HepG2 (cell line): ENCODE measurements around the gene MEMO1. TPM values are rescaled to one million over a fixed set of nuclear protein-coding genes. Genes with fewer than 3 reads are reported as not detected.

ENCODE experiments used
- FOXC1 ChIP-seq: sonication (generic); formaldehyde crosslinking; IDR thresholded peaks from 2 replicates; pipeline ENCODE4 v1.8.0; 2022; ENCODE audit warnings: mild to moderate bottlenecking, missing genetic modification reagents, borderline replicate concordance
- KDM5B ChIP-seq: sonication (generic); formaldehyde crosslinking; IDR thresholded peaks from 2 replicates; pipeline ENCODE4 v1.4.0; 2020; ENCODE audit warnings: missing genetic modification reagents, mild to moderate bottlenecking, borderline replicate concordance
- MBNL3 ChIP-seq: fragments of 250-450 bp; sonication (Bioruptor Pico); conservative IDR thresholded peaks from 2 replicates; pipeline ENCODE4 v1.8.0; 2022; ENCODE audit warnings: mild to moderate bottlenecking, inconsistent platforms
- NR2C2 ChIP-seq: sonication (generic); formaldehyde crosslinking; IDR thresholded peaks from 2 replicates; pipeline ENCODE4 v1.4.0; 2020; ENCODE audit warnings: missing genetic modification reagents, mild to moderate bottlenecking, moderate library complexity, borderline replicate concordance
- PHF21A ChIP-seq: sonication (generic); formaldehyde crosslinking; IDR thresholded peaks from 2 replicates; pipeline ENCODE4 v1.5.0; 2020; ENCODE audit warnings: mild to moderate bottlenecking, missing genetic modification reagents
- RAD51 ChIP-seq: fragments of 450-650 bp; IDR thresholded peaks from 2 replicates; pipeline ENCODE4 v1.6.1; 2016; ENCODE audit warnings: borderline replicate concordance
- RBM22 ChIP-seq: fragments of 200-400 bp; formaldehyde crosslinking; optimal IDR thresholded peaks from 2 replicates; pipeline ENCODE3; 2017; ENCODE audit warnings: mild to moderate bottlenecking, low read length, moderate library complexity
- SMAD9 ChIP-seq: sonication (generic); formaldehyde crosslinking; IDR thresholded peaks from 2 replicates; pipeline ENCODE4 v1.5.1; 2020; ENCODE audit warnings: mild to moderate bottlenecking, missing genetic modification reagents
- SNAPC2 ChIP-seq: sonication (generic); formaldehyde crosslinking; IDR thresholded peaks from 2 replicates; pipeline ENCODE4 v1.8.1; 2022; ENCODE audit warnings: mild to moderate bottlenecking, missing genetic modification reagents
- SYNCRIP ChIP-seq: fragments of 200-400 bp; formaldehyde crosslinking; IDR thresholded peaks from 2 replicates; pipeline ENCODE4 v1.6.1; 2018; ENCODE audit warnings: mild to moderate bottlenecking, low read depth, low read length; ENCODE audit not compliant: insufficient read depth
- ZNF207 ChIP-seq: fragments of 450-650 bp; IDR thresholded peaks from 2 replicates; pipeline ENCODE4 v1.6.1; 2016; ENCODE audit warnings: antibody characterized with exemption, borderline replicate concordance
- ZNF230 ChIP-seq: sonication (generic); formaldehyde crosslinking; IDR thresholded peaks from 2 replicates; pipeline ENCODE4 v1.4.0; 2020; ENCODE audit warnings: mild to moderate bottlenecking, missing genetic modification reagents
- ZNF331 ChIP-seq: sonication (generic); formaldehyde crosslinking; IDR thresholded peaks from 2 replicates; pipeline ENCODE4 v1.4.0; 2020; ENCODE audit warnings: missing genetic modification reagents
- ZNF616 ChIP-seq: sonication (generic); formaldehyde crosslinking; IDR thresholded peaks from 2 replicates; pipeline ENCODE4 v1.5.0; 2020; ENCODE audit warnings: low read depth, mild to moderate bottlenecking, missing genetic modification reagents
- ZNF629 ChIP-seq: sonication (generic); formaldehyde crosslinking; conservative IDR thresholded peaks from 2 replicates; pipeline ENCODE4 v1.5.0; 2020; ENCODE audit warnings: missing genetic modification reagents
- ZNF737 ChIP-seq: sonication (generic); formaldehyde crosslinking; IDR thresholded peaks from 2 replicates; pipeline ENCODE4 v1.5.0; 2020; ENCODE audit warnings: missing genetic modification reagents, mild to moderate bottlenecking, borderline replicate concordance
- ZNF883 ChIP-seq: sonication (generic); formaldehyde crosslinking; IDR thresholded peaks from 2 replicates; pipeline ENCODE4 v1.5.1; 2020; ENCODE audit warnings: mild to moderate bottlenecking, missing genetic modification reagents; ENCODE audit errors: not compliant biosample characterization
- polyA plus RNA-seq, 8 experiments: library from polyadenylated mRNA; depleted of rRNA in 3 of 8; stranded (reverse) in 7 of 8; unstranded in 1 of 8; fragments of >200 nt; fragmentation: Illumina TruSeq in 4 of 8; extraction: Trizol in 4 of 8; gene quantifications; 2 replicates each; pipeline versions ENCODE4 v1.2.1 to v1.2.3, GENCODE V29; 2011 to 2016; ENCODE audit warnings: low read depth in 4 of 8, missing spikeins in 1 of 8, mixed read lengths in 1 of 8; ENCODE audit not compliant: insufficient read depth in 1 of 8
- total RNA-seq, 5 experiments: library from RNA; depleted of rRNA; stranded (reverse); fragments of >200 nt; fragmentation: Illumina TruSeq; extraction: Trizol; gene quantifications; 2 replicates each; pipeline ENCODE4 v1.2.3, GENCODE V29; 2016; ENCODE audit warnings: low read depth in 1 of 5
- TF ChIP-seq, protein P1 (sequence below): sonication (generic); formaldehyde crosslinking; IDR thresholded peaks from 2 replicates; pipeline ENCODE4 v1.5.0; 2020; ENCODE audit warnings: mild to moderate bottlenecking, missing genetic modification reagents
- TF ChIP-seq, protein P2 (sequence below): sonication (generic); formaldehyde crosslinking; IDR thresholded peaks from 2 replicates; pipeline ENCODE4 v1.8.0; 2022; ENCODE audit warnings: missing genetic modification reagents, low read depth, mild to moderate bottlenecking, borderline replicate concordance
- TF ChIP-seq, protein P3 (sequence below): sonication (generic); formaldehyde crosslinking; IDR thresholded peaks from 2 replicates; pipeline ENCODE4 v1.8.0; 2022; ENCODE audit warnings: missing genetic modification reagents, mild to moderate bottlenecking, inconsistent platforms, borderline replicate concordance
- TF ChIP-seq, protein P4 (sequence below): IDR thresholded peaks from 2 replicates; pipeline ENCODE4 v1.6.1; 2016; ENCODE audit warnings: missing biosample characterization, missing genetic modification reagents, low read depth

Gene MEMO1
- total and polyA plus RNA-seq, 2 of the 13 experiments (the other 11 are each of a cell fraction or from before 2014, with no cell fraction given) = 69.8 to 81.6 TPM

DNA sequence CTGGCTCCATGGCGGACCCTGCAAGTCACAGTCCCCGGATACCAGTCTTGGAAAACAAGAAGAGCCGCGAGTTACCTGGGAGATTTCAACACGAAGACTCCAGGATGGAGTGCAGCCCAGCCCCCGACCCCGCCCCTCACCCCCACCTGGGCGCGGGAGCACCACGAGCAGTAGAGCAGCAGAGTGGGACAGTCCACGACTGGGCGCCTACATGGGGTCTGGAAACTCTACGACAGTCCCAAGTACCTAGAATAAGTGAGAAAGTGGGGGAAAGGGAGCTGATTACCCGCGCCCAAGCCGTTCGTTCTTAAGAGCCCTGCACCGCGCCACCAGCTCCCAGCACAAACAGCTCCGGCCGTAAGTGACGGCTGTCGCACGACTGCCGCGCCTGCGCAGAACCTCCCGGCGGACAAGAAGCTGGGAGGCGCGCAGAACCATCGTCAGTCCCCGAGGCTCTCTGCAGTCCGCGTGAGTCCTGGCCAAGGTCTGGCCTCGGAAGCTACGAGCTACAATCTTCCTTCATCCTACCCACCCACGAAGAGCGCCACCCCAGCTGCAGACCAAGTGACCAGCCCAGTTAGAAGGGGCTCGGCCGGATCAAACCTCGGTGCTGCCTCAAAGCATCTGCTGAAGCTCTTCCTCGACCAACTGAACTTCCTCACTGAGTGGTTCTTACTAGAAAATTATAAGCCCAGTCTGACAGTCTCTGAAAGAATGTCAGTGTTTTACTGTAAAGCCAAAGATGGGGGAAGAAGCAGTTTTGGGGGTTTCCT, 28.8 kb upstream of the MEMO1 start, which contains the start of gene DPY30 (continued):
- TF ChIP-seq, protein P1, sequence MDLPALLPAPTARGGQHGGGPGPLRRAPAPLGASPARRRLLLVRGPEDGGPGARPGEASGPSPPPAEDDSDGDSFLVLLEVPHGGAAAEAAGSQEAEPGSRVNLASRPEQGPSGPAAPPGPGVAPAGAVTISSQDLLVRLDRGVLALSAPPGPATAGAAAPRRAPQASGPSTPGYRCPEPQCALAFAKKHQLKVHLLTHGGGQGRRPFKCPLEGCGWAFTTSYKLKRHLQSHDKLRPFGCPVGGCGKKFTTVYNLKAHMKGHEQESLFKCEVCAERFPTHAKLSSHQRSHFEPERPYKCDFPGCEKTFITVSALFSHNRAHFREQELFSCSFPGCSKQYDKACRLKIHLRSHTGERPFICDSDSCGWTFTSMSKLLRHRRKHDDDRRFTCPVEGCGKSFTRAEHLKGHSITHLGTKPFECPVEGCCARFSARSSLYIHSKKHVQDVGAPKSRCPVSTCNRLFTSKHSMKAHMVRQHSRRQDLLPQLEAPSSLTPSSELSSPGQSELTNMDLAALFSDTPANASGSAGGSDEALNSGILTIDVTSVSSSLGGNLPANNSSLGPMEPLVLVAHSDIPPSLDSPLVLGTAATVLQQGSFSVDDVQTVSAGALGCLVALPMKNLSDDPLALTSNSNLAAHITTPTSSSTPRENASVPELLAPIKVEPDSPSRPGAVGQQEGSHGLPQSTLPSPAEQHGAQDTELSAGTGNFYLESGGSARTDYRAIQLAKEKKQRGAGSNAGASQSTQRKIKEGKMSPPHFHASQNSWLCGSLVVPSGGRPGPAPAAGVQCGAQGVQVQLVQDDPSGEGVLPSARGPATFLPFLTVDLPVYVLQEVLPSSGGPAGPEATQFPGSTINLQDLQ (CRISPR knock-in tag) = peak; percentile 77
- TF ChIP-seq ZNF230 (CRISPR knock-in tag) = no peak; the same call in 1 of the 2 replicates
- TF ChIP-seq ZNF629 (CRISPR knock-in tag) = no peak
- no peak for TF ChIP-seq RBM22
- TF ChIP-seq ZNF207 = no peak
- no peak for TF ChIP-seq SYNCRIP
- no peak for TF ChIP-seq ZNF737
- TF ChIP-seq, protein P2, sequence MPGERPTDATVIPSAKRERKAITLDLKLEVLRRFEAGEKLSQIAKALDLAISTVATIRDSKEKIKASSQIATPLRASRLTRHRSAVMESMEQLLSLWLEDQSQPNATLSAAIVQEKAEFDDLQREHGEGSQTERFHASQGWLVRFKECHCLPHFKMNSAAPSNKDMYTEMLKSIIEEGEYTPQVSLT (CRISPR knock-in tag) = no peak; the same call in 1 of the 2 replicates
- no peak for TF ChIP-seq SNAPC2 (CRISPR knock-in tag)
- TF ChIP-seq MBNL3 (CRISPR knock-in tag) = no peak
- TF ChIP-seq ZNF883 (CRISPR knock-in tag) = peak; percentile 96
- peak; percentile 97 for TF ChIP-seq SMAD9 (CRISPR knock-in tag)
- peak; percentile 82 for TF ChIP-seq ZNF331 (CRISPR knock-in tag)
- no peak for TF ChIP-seq ZNF616 (CRISPR knock-in tag)
- no peak for TF ChIP-seq PHF21A
- TF ChIP-seq, protein P3, sequence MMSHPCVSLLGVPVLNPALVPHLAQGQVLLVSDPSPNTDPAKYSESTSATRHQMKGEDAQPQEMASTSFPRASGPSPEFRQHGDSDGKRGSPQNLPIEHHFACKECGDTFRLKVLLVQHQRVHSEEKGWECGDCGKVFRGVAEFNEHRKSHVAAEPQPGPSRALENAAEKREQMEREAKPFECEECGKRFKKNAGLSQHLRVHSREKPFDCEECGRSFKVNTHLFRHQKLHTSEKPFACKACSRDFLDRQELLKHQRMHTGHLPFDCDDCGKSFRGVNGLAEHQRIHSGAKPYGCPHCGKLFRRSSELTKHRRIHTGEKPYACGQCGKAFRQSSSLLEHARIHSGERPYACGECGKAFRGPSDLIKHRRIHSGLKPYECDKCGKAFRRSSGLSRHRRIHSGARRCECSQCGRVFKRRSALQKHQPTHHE (CRISPR knock-in tag) = peak; percentile 75; the same call in 1 of the 2 replicates
- TF ChIP-seq FOXC1 (CRISPR knock-in tag) = no peak; the same call in 1 of the 2 replicates
- TF ChIP-seq KDM5B (CRISPR knock-in tag) = peak; percentile 88; the same call in 1 of the 2 replicates
- no peak for TF ChIP-seq RAD51
- TF ChIP-seq, protein P4, sequence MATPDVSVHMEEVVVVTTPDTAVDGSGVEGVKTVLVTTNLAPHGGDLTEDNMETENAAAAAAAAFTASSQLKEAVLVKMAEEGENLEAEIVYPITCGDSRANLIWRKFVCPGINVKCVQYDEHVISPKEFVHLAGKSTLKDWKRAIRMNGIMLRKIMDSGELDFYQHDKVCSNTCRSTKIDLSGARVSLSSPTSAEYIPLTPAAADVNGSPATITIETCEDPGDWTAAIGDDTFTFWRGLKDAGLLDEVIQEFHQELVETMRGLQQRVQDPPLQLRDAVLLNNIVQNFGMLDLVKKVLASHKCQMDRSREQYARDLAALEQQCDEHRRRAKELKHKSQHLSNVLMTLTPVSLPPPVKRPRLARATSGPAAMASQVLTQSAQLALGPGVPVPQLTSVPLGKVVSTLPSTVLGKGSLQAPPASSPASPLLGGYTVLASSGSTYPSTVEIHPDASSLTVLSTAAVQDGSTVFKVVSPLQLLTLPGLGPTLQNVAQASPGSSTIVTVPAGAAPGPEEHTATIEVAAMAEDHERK (CRISPR knock-in tag) = no peak; the same call in 1 of the 2 replicates
- peak; percentile 38; the same call in 1 of the 2 replicates for TF ChIP-seq NR2C2 (CRISPR knock-in tag)
